HG02588 (cell line): Measurements from ENCODE around the gene PEAR1.

Source experiments
- ATAC-seq: cut with Tn5 transposase; IDR thresholded peaks from one replicate; pipeline ENCODE4 v1.9.1; 2021; ENCODE audit warnings: mild to moderate bottlenecking, moderate library complexity; ENCODE audit not compliant: unreplicated experiment

PEAR1 gene

DNA sequence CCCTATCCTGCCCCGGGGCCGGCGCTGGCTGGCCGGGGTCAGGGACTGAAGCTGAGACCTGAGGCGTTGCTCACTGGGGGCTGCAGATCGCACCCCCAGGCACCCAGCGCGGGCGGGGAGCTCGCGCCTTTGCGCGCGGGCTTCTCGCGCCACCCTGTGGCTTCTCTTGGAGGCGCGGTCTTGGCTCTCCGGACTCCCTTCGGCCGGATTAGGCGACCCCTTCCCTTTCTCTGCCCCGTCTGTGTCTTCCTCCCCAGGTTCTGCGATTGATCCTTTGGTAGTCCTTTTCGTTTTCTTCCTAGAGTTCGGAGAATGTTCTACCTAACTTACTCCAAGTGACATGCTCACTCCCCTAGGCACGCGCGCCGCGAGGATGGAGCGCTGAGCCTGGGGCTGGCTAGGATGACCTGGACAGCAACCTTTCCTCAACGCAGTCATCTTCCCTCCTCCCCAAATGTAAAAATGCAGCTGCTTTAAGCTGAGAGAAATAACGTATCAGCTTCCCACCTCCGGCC, 33.3 kb upstream of the PEAR1 start:
- no peak for ATAC-seq

GRCh38 chr1:156860628-156861423, 32.7 kb upstream of the PEAR1 start, which contains the start of gene NTRK1:
Gene NTRK1 (plus strand): TSS chr1:156860865. CDS start chr1:156860935, 70 bp downstream.
- ATAC-seq, result no peak

DNA sequence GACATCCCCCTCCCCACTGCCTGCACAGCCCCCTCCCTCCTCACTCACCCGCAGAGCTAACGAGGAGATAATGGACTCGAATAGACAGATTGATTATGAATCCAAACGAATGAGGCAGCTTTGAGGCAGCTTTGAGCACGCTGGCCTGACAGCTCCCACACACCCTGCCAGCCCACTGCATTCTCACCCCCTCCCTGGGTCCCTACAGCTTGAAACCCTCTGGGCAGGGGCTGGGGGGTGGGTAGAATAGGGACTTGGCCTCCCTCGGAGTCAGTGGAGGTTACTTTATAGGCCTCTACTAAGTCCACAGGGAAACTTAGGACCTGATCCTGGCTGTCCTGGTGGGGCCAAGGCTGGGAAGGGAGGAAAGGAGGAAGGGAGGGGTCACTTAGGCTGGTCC, 30.9 kb upstream of the PEAR1 start:
- no peak for ATAC-seq

GRCh38 chr1:156862997-156863599, 30.4 kb upstream of the PEAR1 start:
- ATAC-seq, result no peak

DNA sequence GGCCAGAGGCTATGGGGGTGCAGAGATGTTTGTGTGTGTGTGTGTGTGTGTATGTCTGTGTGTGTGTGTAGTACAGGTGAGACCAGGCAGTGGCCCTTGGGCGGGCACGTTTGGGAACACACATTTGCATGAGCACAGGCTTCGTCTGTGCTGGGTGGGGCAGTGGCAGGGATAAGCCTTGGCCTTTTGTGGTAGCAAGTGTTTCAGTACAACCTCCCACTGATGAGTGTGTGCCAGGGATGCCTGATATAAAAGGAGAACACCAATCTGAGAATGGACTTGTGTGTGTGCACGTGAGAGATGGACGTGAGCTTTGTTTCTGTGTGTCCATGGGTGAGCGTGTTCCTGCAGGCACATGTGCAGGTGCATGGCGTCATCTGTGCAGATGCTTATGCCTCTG, 29.9 kb upstream of the PEAR1 start:
- no peak for ATAC-seq

GRCh38 chr1:156864796-156865195, 28.7 kb upstream of the PEAR1 start:
- no peak for ATAC-seq

DNA sequence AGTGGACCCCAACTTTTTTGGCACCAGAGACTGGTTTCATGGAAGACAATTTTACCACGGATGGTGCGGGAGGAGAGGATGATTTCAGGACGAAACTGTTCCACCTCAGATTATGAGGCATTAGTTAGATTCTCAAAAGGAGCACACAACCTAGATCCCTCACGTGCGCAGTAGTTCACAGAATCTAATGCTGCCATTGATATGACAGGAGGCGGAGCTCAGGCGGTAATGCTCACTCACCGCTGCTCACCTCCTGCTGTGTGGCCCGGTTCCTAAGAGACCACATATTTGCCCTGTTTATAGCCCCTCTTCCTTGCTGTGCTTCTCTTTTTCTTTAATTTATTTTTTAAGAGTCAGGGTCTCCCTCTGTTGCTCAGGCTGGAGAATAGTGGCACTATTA, 28.3 kb upstream of the PEAR1 start:
- no peak for ATAC-seq

GRCh38 chr1:156865865-156866248, 27.7 kb upstream of the PEAR1 start:
- no peak for ATAC-seq

DNA sequence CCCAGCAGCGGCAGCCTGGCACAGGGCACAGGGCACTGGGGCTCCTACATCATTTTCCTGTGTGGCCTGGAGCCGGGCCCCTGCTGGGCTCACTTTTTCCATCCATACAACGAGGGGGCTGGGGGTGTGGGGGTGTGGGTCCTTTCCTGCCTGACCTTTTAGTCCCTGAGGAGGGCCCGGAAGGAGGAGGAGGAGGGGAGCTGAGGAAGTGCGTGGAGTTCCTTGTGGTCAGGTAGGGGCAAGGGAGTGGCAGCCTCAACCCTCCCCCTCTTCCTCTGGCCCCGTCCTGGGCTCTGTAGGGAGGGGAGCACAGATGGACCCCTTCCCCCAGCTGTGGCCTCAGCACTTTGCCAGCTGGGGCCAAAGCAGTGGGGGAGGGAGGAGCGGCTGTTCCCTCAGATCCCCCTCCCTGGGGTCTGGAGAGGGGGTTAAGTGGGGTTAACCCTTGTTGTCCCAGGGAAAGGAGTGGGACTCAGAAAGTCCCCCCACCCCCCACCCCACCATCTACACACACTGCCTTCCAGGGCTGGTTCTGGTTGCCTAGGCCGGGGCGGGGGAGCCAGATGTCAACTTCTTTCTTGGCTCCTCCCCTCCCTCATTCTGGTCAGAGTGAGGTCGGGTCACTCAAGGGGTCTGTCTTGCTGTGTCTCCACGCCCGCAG, 27.1 kb upstream of the PEAR1 start:
- no peak for ATAC-seq

- no peak for ATAC-seq
These were observed 25.2 kb upstream of the PEAR1 start for GRCh38 chr1:156868341-156868740.

DNA sequence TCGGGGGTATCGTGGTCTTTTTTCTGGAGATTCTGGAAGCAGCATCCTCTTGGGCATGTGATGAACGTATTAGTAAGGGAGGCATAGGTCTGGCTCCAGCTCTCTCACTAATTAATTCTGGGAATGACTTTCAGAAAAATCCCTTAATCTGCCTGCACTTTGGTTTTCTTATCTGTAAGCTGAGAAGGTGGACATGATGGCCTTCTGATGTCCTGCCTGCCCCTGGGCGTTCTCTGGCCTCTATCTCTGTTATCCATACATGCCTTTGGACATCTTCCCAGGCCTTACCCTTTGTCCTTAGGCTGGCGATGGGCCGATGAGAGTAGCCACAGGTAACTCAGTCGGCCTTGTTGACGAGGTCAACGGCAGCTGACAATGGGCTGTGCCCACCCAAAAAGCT, 24.1 kb upstream of the PEAR1 start:
- ATAC-seq, result no peak

GRCh38 chr1:156873659-156874058, 19.9 kb upstream of the PEAR1 start:
- ATAC-seq, result no peak

DNA sequence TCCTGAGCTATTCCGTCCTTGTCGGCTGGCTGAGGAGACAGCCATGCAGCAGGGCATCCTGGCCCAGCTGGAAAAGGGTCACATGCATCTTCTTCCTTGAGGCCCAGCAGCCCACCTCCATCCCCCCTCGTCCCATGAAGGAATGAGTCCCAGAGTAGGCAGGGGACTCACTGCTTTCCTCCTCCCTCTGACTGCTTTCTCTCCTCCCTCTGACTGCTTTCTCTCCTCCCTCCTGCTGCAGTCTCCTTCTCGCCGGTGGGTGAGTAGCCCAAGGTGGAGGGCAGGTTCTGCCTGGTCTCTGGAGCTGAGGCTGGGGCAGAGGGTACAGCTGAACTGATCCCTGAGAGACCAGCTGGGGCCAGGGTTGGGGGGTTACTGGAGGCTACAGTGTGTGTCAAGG, 19.4 kb upstream of the PEAR1 start:
- no peak for ATAC-seq

- no peak for ATAC-seq
These were observed 18.8 kb upstream of the PEAR1 start for GRCh38 chr1:156874572-156875340.

GRCh38 chr1:156875341-156875615, 18.2 kb upstream of the PEAR1 start:
- no peak for ATAC-seq

DNA sequence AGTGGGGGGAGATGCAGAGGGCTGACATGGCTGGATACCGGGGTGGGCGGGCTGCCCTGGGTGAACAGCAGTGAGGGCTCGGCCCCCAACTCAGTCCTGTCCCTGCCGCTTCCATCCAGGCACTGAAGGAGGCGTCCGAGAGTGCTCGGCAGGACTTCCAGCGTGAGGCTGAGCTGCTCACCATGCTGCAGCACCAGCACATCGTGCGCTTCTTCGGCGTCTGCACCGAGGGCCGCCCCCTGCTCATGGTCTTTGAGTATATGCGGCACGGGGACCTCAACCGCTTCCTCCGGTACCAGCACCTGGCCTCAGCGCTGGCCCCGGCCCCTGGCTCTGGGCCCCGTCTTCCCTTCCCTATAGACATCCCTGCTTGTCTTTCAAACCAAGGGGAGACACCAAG, 17.2 kb upstream of the PEAR1 start:
- no peak for ATAC-seq

- ATAC-seq, result no peak
These were observed 15.9 kb upstream of the PEAR1 start for GRCh38 chr1:156877433-156878170.

DNA sequence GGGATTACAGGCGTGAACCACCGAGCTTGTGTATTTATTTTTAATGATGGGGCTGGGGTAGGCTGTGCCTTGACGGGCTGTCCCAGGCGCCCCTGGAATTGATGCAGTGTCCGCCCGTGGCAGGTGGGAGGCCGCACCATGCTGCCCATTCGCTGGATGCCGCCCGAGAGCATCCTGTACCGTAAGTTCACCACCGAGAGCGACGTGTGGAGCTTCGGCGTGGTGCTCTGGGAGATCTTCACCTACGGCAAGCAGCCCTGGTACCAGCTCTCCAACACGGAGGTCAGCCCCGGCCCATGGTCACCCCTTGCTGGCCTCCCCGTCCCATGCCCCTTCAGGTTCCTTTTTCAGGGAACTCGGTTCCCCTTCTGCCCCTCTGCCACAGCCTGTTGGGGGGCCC, 13.6 kb upstream of the PEAR1 start:
- ATAC-seq, result no peak

- ATAC-seq, result no peak
These were observed 13.0 kb upstream of the PEAR1 start for GRCh38 chr1:156880473-156880872.

DNA sequence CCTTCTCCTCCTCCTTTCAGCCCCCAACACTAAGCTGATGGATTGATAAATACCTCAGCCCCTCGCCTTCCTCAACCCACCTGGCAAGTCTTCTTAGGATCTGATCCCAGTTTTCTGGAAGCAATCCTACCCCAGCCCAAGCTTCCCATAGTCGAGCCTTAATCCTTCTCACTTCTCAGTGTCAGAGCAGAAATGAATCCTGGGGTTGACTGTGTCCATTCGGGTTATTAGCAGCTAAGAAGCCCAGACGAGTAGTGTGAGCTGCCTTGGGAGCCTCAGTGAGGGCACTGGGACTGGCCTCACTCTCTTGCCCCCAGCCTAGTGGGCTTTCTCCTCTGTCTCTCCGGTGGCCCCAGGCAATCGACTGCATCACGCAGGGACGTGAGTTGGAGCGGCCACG, 12.4 kb upstream of the PEAR1 start:
- ATAC-seq, result no peak

- no peak for ATAC-seq
These were observed 11.9 kb upstream of the PEAR1 start for GRCh38 chr1:156881663-156882062.
